Bronchus fibroblast of lung (primary cell): ENCODE results near the gene KCTD1. TPM values are rescaled to one million over a fixed set of nuclear protein-coding genes. Genes with fewer than 3 reads are reported as not detected.

Experiments
- total RNA-seq: library from RNA; depleted of rRNA; stranded (reverse); fragments of >200 nt; gene quantifications from 2 replicates; pipeline ENCODE4 v1.2.3, GENCODE V29; 2015

Gene KCTD1
- total RNA-seq = 9.6 and 10.3 TPM in 2 replicates

DNA sequence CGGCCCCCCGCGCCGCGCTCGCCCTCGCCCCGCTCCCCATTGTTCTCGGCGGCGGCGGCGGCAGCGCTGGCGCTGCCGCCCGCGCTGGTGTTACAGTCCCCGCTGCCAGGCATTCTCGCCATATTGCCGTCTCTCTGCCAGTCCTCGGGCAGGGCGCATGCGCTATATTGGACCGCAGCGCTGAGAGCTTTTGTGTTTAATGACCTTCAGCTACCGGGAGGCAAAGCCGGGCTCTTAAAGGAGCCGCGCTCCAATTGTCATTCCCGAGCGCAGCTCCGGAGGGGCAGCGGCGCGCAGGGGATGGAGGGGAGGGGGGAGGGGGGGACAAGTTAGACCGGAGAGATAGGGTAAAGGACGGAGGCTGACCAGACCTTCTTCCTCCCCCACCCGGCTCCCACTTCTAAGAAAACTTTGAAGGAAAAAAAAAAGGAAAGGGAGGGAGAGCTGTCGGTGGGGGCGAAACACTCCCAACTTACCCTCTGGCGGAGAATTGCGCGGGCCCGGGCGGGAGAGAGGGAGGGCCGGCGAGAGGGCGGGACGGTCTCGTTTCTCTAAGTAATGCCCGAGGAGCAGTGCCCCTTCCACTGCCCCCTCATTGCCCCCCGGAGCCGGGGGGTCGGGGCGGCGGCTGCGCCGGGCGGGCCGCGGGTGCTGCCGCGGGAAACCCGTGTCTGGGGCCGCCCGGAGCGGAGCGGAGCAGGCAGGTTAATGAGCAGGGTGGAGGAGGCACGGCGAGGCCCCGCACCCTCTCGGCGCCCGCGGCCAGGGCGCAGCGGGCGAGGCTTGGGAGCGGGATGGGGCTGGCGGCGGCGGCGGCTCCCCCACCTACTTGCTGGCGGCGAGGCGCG, at the start of gene KCTD1:
Gene KCTD1, minus strand, starts transcription at position 139 of the 848 bp plus-strand sequence. Its CDS starts 17 bp downstream, at position 122.

